ENCODE measurements around the gene TERF2IP.

DNA sequence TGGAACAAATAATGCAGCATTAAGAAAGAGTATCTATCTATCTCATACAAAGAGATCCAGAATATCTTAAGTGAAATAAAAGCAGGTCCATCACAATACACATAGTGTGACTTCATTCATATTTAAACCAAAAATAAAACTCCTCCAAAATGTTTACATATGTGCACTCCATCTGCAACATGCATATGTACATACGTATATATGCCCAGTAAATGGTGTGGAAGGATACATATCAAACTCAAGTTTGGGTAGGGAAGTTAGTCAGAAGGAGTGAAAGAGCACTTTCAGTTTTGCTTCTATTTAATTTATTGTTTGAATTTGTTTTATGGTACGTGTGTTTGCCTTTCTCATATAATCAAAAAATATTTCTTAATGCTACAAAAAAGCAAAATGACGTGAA, 12.5 kb upstream of the TERF2IP start:
- TF ChIP-seq POLR2A (IDR thresholded peaks at IDR 0.05; ENCODE audit: low read depth, low read length) (no peak), POLR2AphosphoS5 (IDR thresholded peaks at IDR 0.05; ENCODE audit: low read depth, low read length) (no peak)

All from GM12892 (cell line).